Heart left ventricle (tissue), 13 donors: ENCODE results near the gene ARFGAP2.

Experiments
- CTCF ChIP-seq, 12 donors: fragments of 200-600 bp; sonication (generic) in 4 of 12; IDR thresholded peaks; one replicate each; pipeline versions ENCODE4 v1.5.0 to v1.8.0; 2018 to 2022; ENCODE audit warnings: antibody characterized with exemption in 12 of 12, mild to moderate bottlenecking in 5 of 12
- POLR2A ChIP-seq, 2 donors: fragments of 450-650 bp; IDR thresholded peaks; one replicate each; pipeline ENCODE4 v1.6.1; 2017; ENCODE audit warnings: antibody characterized with exemption in 2 of 2, mild to moderate bottlenecking in 2 of 2, moderate library complexity in 2 of 2
- donor health status: ischemic (EF 13 %, LVEDD 7.1; RV severe dilation, severe dysfunction).
- donor health status: DM: no; HTN: yes; CAD: no.
- donor health status: DM: no; HTN: no; CAD: no.
- donor health status: ischemic (EF 25% LVEDD 6.9; RV normal size, moderate dysfunction).
- donor health status: ischemic (EF 25% LVEDD 5.7; RV mildly dilated, moderate dysfunction).
- donor health status: ischemic (EF 35%, LVEDD 5.7; RV mildly dilated, moderate dysfunction).
- donor health status: nonischemic (EF 11% LVEDD 7.7; RV severe dilation, severe dysfunction).
- donor health status: DM: yes; HTN: yes; CAD: no.
- donor health status: PGD.
- donor health status: ischemic (EF 29% LVEDD 5.4; RV normal size, mild dysfunction).
- donor health status: nonischemic (EF 23%, LVEDD 6.1; RV moderate dilation, normal function).

GRCh38 chr11:47124675-47125074 lies 52.0 kb downstream of the ARFGAP2 start:
- TF ChIP-seq CTCF (IDR thresholded peaks at IDR 0.05) (no peak), POLR2A (IDR thresholded peaks at IDR 0.05) (no peak)
